WTC11 (cell line): ENCODE results near the gene ADISSP. TPM values are rescaled to one million over a fixed set of nuclear protein-coding genes. Genes with fewer than 3 reads are reported as not detected.

Experiments
- ATAC-seq: fragments of 200-7000 bp; cut with Tn5 transposase; 2 replicates; pipeline ENCODE4 v1.10.0; 2021; ENCODE audit warnings: mild to moderate bottlenecking, moderate library complexity
- CTCF ChIA-PET: fragments of 300-600 bp; sonication (Branson Sonifier 250); formaldehyde crosslinking; loops from one replicate; lab custom pipeline; 2021; ENCODE audit warnings: antibody characterized with exemption; lab: Charles Lee
- POLR2A ChIA-PET: fragments of 350-600 bp; sonication (Branson Sonifier 250); formaldehyde crosslinking; loops from one replicate; lab custom pipeline; 2021; ENCODE audit warnings: antibody characterized with exemption; lab: Charles Lee
- DNase-seq: peaks from one replicate; pipeline ENCODE4 v3.0.0; 2021; ENCODE audit warnings: low spot score
- H3K27ac Mint-ChIP-seq: 2 replicates; pipeline ENCODE4 v1.8.0; 2021; ENCODE audit warnings: mixed read lengths
- H3K27me3 Mint-ChIP-seq: 2 replicates; pipeline ENCODE4 v1.8.0; 2021; ENCODE audit warnings: low read depth, mild to moderate bottlenecking, moderate library complexity, mixed read lengths
- H3K36me3 Mint-ChIP-seq: 2 replicates; pipeline ENCODE4 v1.8.0; 2021; ENCODE audit warnings: mixed read lengths
- H3K4me1 Mint-ChIP-seq: 2 replicates; pipeline ENCODE4 v1.8.0; 2022; ENCODE audit warnings: mixed read lengths
- H3K4me3 Mint-ChIP-seq: 2 replicates; pipeline ENCODE4 v1.8.0; 2021; ENCODE audit warnings: mild to moderate bottlenecking, moderate library complexity, mixed read lengths
- H3K9me3 Mint-ChIP-seq: 2 replicates; pipeline ENCODE4 v1.8.0; 2021; ENCODE audit warnings: mixed read lengths
- CREB1 ChIP-seq: sonication (generic); formaldehyde crosslinking; IDR thresholded peaks from 2 replicates; pipeline ENCODE4 v1.8.0; 2023; ENCODE audit warnings: mild to moderate bottlenecking, missing genetic modification reagents
- IRF2 ChIP-seq: sonication (generic); formaldehyde crosslinking; IDR thresholded peaks from 2 replicates; pipeline ENCODE4 v1.8.0; 2022; ENCODE audit warnings: low read depth, missing genetic modification reagents, borderline replicate concordance
- JAZF1 ChIP-seq: fragments of 250-450 bp; sonication (Bioruptor Pico); IDR thresholded peaks from 2 replicates; pipeline ENCODE4 v1.9.0; 2021; ENCODE audit warnings: moderate library complexity, mild to moderate bottlenecking, inconsistent platforms
- OVOL2 ChIP-seq: fragments of 250-450 bp; sonication (Bioruptor Pico); IDR thresholded peaks from 2 replicates; pipeline ENCODE4 v1.9.0; 2021; ENCODE audit warnings: mild to moderate bottlenecking, borderline replicate concordance
- SMAD3 ChIP-seq: sonication (generic); formaldehyde crosslinking; IDR thresholded peaks from 2 replicates; pipeline ENCODE4 v1.8.0; 2022; ENCODE audit warnings: missing genetic modification reagents, mild to moderate bottlenecking, borderline replicate concordance
- SMAD4 ChIP-seq: sonication (generic); formaldehyde crosslinking; IDR thresholded peaks from 2 replicates; pipeline ENCODE4 v1.8.0; 2022; ENCODE audit warnings: mild to moderate bottlenecking, missing genetic modification reagents
- TCF7 ChIP-seq: sonication (generic); formaldehyde crosslinking; IDR thresholded peaks from 2 replicates; pipeline ENCODE4 v1.8.0; 2022; ENCODE audit warnings: mild to moderate bottlenecking, low read depth, missing genetic modification reagents, moderate library complexity
- ZNF232 ChIP-seq: sonication (generic); formaldehyde crosslinking; IDR thresholded peaks from 2 replicates; pipeline ENCODE4 v1.8.0; 2022; ENCODE audit warnings: mild to moderate bottlenecking, missing genetic modification reagents
- ZNF416 ChIP-seq: fragments of 250-450 bp; sonication (Bioruptor Pico); IDR thresholded peaks from 2 replicates; pipeline ENCODE4 v1.9.0; 2021; ENCODE audit warnings: mild to moderate bottlenecking, inconsistent platforms
- ZNF423 ChIP-seq: fragments of 250-450 bp; sonication (Bioruptor Pico); IDR thresholded peaks from 2 replicates; pipeline ENCODE4 v2.1.2; 2022; ENCODE audit warnings: mild to moderate bottlenecking, moderate library complexity
- ZNF671 ChIP-seq: fragments of 250-450 bp; sonication (Bioruptor Pico); IDR thresholded peaks from 2 replicates; pipeline ENCODE4 v1.8.0; 2021; ENCODE audit warnings: mild to moderate bottlenecking
- total RNA-seq: library from RNA; stranded (reverse); gene quantifications from 3 replicates; pipeline ENCODE4 v1.2.3, GENCODE V29; 2021
- TF ChIP-seq, protein P1 (sequence below): sonication (generic); formaldehyde crosslinking; IDR thresholded peaks from 2 replicates; pipeline ENCODE4 v1.8.1; 2023; ENCODE audit warnings: mild to moderate bottlenecking, moderate library complexity, missing genetic modification reagents
- TF ChIP-seq, protein P2 (sequence below): sonication (generic); formaldehyde crosslinking; IDR thresholded peaks from 2 replicates; pipeline ENCODE4 v1.8.0; 2023; ENCODE audit warnings: missing genetic modification reagents, mild to moderate bottlenecking, borderline replicate concordance
- TF ChIP-seq, protein P3 (sequence below): sonication (generic); formaldehyde crosslinking; IDR thresholded peaks from 2 replicates; pipeline ENCODE4 v1.8.0; 2023; ENCODE audit warnings: mild to moderate bottlenecking, missing genetic modification reagents
- TF ChIP-seq, protein P4 (sequence below): fragments of 250-450 bp; sonication (Bioruptor Pico); IDR thresholded peaks from 2 replicates; pipeline ENCODE4 v2.1.2; 2022; ENCODE audit warnings: mild to moderate bottlenecking, moderate library complexity
- TF ChIP-seq, protein P5 (sequence below): sonication (generic); formaldehyde crosslinking; IDR thresholded peaks from 2 replicates; pipeline ENCODE4 v1.8.1; 2022; ENCODE audit warnings: low read depth, missing genetic modification reagents, borderline replicate concordance
- TF ChIP-seq, protein P6 (sequence below): sonication (generic); formaldehyde crosslinking; IDR thresholded peaks from 2 replicates; pipeline ENCODE4 v1.8.0; 2023; ENCODE audit warnings: missing genetic modification reagents
- TF ChIP-seq, protein P7 (sequence below): fragments of 250-450 bp; sonication (Bioruptor Pico); IDR thresholded peaks from 2 replicates; pipeline ENCODE4 v1.9.0; 2021; ENCODE audit warnings: mild to moderate bottlenecking

ADISSP gene
- total RNA-seq, 1 experiment from 2014 or later, result 129 TPM

DNA sequence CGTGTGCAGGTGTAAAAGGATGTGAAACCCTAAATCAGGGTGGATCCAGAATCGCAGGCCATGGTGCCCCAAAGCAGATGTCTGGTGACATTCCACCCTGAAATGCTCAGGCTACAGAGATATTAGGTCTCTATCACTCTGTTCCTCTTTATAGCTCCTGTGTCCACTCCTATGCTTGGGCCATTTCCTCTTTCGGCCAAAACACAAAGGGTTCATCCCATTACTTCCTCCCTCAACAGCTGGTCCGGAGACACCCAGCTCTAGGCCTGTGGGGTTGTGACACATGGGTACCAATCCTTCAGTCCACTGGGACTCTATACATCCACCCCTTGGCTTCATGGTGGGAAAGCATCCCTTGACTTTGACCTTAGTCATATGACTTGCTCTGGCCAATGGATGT is 53.5 kb downstream of the ADISSP start (continued):
- TF ChIP-seq, protein P1, sequence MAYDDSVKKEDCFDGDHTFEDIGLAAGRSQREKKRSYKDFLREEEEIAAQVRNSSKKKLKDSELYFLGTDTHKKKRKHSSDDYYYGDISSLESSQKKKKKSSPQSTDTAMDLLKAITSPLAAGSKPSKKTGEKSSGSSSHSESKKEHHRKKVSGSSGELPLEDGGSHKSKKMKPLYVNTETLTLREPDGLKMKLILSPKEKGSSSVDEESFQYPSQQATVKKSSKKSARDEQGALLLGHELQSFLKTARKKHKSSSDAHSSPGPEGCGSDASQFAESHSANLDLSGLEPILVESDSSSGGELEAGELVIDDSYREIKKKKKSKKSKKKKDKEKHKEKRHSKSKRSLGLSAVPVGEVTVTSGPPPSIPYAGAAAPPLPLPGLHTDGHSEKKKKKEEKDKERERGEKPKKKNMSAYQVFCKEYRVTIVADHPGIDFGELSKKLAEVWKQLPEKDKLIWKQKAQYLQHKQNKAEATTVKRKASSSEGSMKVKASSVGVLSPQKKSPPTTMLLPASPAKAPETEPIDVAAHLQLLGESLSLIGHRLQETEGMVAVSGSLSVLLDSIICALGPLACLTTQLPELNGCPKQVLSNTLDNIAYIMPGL (CRISPR knock-in tag), result no peak
- TF ChIP-seq ZNF671 (CRISPR knock-in tag) (no peak), OVOL2 (CRISPR knock-in tag) (no peak), SMAD3 (CRISPR knock-in tag) (no peak), CREB1 (CRISPR knock-in tag) (no peak), IRF2 (CRISPR knock-in tag) (no peak), JAZF1 (CRISPR knock-in tag) (no peak), ZNF423 (CRISPR knock-in tag) (no peak), SMAD4 (CRISPR knock-in tag) (no peak), ZNF416 (no peak)
- TF ChIP-seq, protein P2, sequence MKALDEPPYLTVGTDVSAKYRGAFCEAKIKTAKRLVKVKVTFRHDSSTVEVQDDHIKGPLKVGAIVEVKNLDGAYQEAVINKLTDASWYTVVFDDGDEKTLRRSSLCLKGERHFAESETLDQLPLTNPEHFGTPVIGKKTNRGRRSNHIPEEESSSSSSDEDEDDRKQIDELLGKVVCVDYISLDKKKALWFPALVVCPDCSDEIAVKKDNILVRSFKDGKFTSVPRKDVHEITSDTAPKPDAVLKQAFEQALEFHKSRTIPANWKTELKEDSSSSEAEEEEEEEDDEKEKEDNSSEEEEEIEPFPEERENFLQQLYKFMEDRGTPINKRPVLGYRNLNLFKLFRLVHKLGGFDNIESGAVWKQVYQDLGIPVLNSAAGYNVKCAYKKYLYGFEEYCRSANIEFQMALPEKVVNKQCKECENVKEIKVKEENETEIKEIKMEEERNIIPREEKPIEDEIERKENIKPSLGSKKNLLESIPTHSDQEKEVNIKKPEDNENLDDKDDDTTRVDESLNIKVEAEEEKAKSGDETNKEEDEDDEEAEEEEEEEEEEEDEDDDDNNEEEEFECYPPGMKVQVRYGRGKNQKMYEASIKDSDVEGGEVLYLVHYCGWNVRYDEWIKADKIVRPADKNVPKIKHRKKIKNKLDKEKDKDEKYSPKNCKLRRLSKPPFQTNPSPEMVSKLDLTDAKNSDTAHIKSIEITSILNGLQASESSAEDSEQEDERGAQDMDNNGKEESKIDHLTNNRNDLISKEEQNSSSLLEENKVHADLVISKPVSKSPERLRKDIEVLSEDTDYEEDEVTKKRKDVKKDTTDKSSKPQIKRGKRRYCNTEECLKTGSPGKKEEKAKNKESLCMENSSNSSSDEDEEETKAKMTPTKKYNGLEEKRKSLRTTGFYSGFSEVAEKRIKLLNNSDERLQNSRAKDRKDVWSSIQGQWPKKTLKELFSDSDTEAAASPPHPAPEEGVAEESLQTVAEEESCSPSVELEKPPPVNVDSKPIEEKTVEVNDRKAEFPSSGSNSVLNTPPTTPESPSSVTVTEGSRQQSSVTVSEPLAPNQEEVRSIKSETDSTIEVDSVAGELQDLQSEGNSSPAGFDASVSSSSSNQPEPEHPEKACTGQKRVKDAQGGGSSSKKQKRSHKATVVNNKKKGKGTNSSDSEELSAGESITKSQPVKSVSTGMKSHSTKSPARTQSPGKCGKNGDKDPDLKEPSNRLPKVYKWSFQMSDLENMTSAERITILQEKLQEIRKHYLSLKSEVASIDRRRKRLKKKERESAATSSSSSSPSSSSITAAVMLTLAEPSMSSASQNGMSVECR, result no peak
- TF ChIP-seq, protein P3, sequence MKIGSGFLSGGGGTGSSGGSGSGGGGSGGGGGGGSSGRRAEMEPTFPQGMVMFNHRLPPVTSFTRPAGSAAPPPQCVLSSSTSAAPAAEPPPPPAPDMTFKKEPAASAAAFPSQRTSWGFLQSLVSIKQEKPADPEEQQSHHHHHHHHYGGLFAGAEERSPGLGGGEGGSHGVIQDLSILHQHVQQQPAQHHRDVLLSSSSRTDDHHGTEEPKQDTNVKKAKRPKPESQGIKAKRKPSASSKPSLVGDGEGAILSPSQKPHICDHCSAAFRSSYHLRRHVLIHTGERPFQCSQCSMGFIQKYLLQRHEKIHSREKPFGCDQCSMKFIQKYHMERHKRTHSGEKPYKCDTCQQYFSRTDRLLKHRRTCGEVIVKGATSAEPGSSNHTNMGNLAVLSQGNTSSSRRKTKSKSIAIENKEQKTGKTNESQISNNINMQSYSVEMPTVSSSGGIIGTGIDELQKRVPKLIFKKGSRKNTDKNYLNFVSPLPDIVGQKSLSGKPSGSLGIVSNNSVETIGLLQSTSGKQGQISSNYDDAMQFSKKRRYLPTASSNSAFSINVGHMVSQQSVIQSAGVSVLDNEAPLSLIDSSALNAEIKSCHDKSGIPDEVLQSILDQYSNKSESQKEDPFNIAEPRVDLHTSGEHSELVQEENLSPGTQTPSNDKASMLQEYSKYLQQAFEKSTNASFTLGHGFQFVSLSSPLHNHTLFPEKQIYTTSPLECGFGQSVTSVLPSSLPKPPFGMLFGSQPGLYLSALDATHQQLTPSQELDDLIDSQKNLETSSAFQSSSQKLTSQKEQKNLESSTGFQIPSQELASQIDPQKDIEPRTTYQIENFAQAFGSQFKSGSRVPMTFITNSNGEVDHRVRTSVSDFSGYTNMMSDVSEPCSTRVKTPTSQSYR, result no peak
- TF ChIP-seq, protein P4, sequence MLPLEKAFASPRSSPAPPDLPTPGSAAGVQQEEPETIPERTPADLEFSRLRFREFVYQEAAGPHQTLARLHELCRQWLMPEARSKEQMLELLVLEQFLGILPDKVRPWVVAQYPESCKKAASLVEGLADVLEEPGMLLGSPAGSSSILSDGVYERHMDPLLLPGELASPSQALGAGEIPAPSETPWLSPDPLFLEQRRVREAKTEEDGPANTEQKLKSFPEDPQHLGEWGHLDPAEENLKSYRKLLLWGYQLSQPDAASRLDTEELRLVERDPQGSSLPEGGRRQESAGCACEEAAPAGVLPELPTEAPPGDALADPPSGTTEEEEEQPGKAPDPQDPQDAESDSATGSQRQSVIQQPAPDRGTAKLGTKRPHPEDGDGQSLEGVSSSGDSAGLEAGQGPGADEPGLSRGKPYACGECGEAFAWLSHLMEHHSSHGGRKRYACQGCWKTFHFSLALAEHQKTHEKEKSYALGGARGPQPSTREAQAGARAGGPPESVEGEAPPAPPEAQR (CRISPR knock-in tag), result no peak
- TF ChIP-seq, all 79 proteins: peak for 0

DNA sequence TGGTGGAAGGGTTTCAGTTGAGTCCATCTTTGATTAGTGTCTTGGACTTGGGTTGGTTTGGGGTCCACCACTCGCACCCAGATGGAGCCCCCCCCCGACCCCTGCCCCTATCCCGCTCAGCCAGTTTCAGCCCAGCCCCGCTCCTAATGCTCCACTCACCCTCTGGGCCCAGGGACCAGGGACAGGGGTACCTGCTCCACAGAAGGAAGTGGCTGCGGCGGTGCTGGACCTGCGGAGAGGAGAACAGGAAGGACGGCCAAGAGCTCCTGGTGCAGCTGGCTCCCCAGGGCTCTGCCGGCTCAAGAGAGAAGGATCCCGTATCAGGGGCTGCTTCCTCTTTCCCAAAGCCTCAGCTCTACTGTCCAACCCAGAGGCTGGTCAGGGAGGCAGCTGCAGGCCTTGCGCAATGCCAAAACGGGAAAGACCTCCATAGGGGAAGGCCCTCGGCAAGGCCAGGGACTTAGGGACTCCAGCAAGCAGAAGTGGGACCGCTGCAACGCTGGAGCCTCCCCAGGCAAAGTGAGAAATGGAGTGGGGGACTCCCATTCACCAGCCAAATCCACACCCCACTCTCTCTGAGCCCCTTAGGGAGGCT is 55.2 kb downstream of the ADISSP start, which contains the start of gene SIGLEC1:
SIGLEC1 (minus strand) TSS at position 322 of the 595 bp plus-strand sequence. CDS start 5,472 bp downstream, outside the sequence.
- POLR2A ChIA-PET, result no interaction called here

More for the DNA sequence above, 55.2 kb downstream of the ADISSP start, which contains the start of gene SIGLEC1:
- TF ChIP-seq ZNF232 (CRISPR knock-in tag) (no peak), SMAD3 (CRISPR knock-in tag) (no peak), TCF7 (CRISPR knock-in tag) (no peak), ZNF671 (CRISPR knock-in tag) (no peak), ZNF416 (no peak)
- TF ChIP-seq, protein P5, sequence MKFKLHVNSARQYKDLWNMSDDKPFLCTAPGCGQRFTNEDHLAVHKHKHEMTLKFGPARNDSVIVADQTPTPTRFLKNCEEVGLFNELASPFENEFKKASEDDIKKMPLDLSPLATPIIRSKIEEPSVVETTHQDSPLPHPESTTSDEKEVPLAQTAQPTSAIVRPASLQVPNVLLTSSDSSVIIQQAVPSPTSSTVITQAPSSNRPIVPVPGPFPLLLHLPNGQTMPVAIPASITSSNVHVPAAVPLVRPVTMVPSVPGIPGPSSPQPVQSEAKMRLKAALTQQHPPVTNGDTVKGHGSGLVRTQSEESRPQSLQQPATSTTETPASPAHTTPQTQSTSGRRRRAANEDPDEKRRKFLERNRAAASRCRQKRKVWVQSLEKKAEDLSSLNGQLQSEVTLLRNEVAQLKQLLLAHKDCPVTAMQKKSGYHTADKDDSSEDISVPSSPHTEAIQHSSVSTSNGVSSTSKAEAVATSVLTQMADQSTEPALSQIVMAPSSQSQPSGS (CRISPR knock-in tag), result no peak
- TF ChIP-seq, protein P6, sequence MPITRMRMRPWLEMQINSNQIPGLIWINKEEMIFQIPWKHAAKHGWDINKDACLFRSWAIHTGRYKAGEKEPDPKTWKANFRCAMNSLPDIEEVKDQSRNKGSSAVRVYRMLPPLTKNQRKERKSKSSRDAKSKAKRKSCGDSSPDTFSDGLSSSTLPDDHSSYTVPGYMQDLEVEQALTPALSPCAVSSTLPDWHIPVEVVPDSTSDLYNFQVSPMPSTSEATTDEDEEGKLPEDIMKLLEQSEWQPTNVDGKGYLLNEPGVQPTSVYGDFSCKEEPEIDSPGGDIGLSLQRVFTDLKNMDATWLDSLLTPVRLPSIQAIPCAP (CRISPR knock-in tag), result no peak
- TF ChIP-seq, protein P7, sequence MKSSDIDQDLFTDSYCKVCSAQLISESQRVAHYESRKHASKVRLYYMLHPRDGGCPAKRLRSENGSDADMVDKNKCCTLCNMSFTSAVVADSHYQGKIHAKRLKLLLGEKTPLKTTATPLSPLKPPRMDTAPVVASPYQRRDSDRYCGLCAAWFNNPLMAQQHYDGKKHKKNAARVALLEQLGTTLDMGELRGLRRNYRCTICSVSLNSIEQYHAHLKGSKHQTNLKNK (CRISPR knock-in tag), result no peak
- no peaks in the 10 kb centered on the region for H3K36me3 Mint-ChIP-seq
- no peak for ATAC-seq
- H3K4me1 Mint-ChIP-seq, result no peaks in the 10 kb centered on the region
- no peak for DNase-seq
- no peaks in the 10 kb centered on the region for H3K27me3 Mint-ChIP-seq
- CTCF ChIA-PET, result interaction anchor here (0.6 to 4.2 kb wide), 7 partner anchors 16 to 442 kb away, joined by 3 to 106 read pairs (median 5); no protein-coding TSS in a partner anchor
- H3K4me3 Mint-ChIP-seq, result no peak within 1 kb of the TSS
- H3K9me3 Mint-ChIP-seq, result no peaks in the 10 kb centered on the region
- H3K27ac Mint-ChIP-seq, result no peak within 1 kb of the TSS
